GM12875 (cell line): ENCODE results near the gene DCLK3.
A peak's percentile ranks its signal among the peaks of the same experiment; 100 is the strongest.

Experiments used
- H3K4me3 ChIP-seq: one replicate; pipeline ENCODE4 v1.5.1; 2011; ENCODE audit warnings: low read depth, low read length, control low read depth
- CTCF ChIP-seq: IDR thresholded peaks from 2 replicates; pipeline ENCODE4 v1.5.1; 2011; ENCODE audit warnings: low read depth, mild to moderate bottlenecking, control low read depth, inconsistent platforms, low read length, moderate library complexity, borderline replicate concordance; ENCODE audit not compliant: insufficient read depth

The DCLK3 gene

GRCh38 chr3:36700537-36701248 lies 63.7 kb downstream of the DCLK3 start:
- peak; percentile 81 for TF ChIP-seq CTCF
- no peak overlapping the region for H3K4me3 ChIP-seq

GRCh38 chr3:36698314-36698713 lies 66.0 kb downstream of the DCLK3 start:
- TF ChIP-seq CTCF, result no peak
- no peak overlapping the region for H3K4me3 ChIP-seq

GRCh38 chr3:36697229-36698001 lies 66.9 kb downstream of the DCLK3 start:
- no peak overlapping the region for H3K4me3 ChIP-seq
- no peak for TF ChIP-seq CTCF

- no peak for TF ChIP-seq CTCF
- H3K4me3 ChIP-seq, result no peak overlapping the region
Observed at GRCh38 chr3:36696799-36697198, 67.6 kb downstream of the DCLK3 start.

- H3K4me3 ChIP-seq, result no peak overlapping the region
- TF ChIP-seq CTCF, result no peak
Observed at GRCh38 chr3:36695769-36696137, 68.6 kb downstream of the DCLK3 start.

GRCh38 chr3:36695113-36695768 lies 69.1 kb downstream of the DCLK3 start:
- no peak for TF ChIP-seq CTCF
- H3K4me3 ChIP-seq, result no peak overlapping the region

GRCh38 chr3:36693670-36694069 lies 70.7 kb downstream of the DCLK3 start:
- no peak overlapping the region for H3K4me3 ChIP-seq
- no peak for TF ChIP-seq CTCF
